Right lobe of liver (tissue), 6 donors: ENCODE measurements around the gene TUBGCP2. TPM values are rescaled to one million over a fixed set of nuclear protein-coding genes. Genes with fewer than 3 reads are reported as not detected.
"Not testable (repeated sequence)": the region's sequence is repeated elsewhere in the genome, so short reads cannot be mapped to it uniquely, and the experiment has no call there.

ENCODE experiments used
- ATAC-seq, 4 donors: fragments of 200-7000 bp; cut with Tn5 transposase; one replicate each; pipeline ENCODE4 v1.9.1; 2020; ENCODE audit warnings: mild to moderate bottlenecking in 4 of 4, moderate library complexity in 4 of 4
- DNase-seq, 3 donors: peaks; one replicate each; pipeline ENCODE4 v3.0.0-alpha.2; 2020
- H3K27ac ChIP-seq, 3 donors: fragments of 200-600 bp; one replicate each; pipeline ENCODE4 v1.8.0; 2022
- H3K27me3 ChIP-seq, 2 donors: fragments of 200-600 bp; one replicate each; pipeline ENCODE4 v1.8.0; 2022
- H3K36me3 ChIP-seq, 4 donors: fragments of 200-600 bp; sonication (generic) in 1 of 4; one replicate each; pipeline versions ENCODE4 v1.5.1 to v1.8.0; 2017 to 2022; ENCODE audit warnings: control low read depth in 1 of 4
- H3K4me1 ChIP-seq, 4 donors: fragments of 200-600 bp; sonication (generic) in 1 of 4; one replicate each; pipeline versions ENCODE4 v1.5.1 to v1.8.0; 2017 to 2022; ENCODE audit warnings: control low read depth in 1 of 4
- H3K4me3 ChIP-seq, 3 donors: fragments of 200-600 bp; one replicate each; pipeline ENCODE4 v1.8.0; 2022
- H3K9me3 ChIP-seq, 4 donors: fragments of 200-600 bp; sonication (generic) in 1 of 4; one replicate each; pipeline versions ENCODE4 v1.5.1 to v1.8.0; 2017 to 2022; ENCODE audit warnings: control low read depth in 1 of 4
- CTCF ChIP-seq, 4 donors: fragments of 200-600 bp in 3 of 4; fragments of 450-650 bp in 1 of 4; IDR thresholded peaks; one replicate each; pipeline versions ENCODE4 v1.5.1 to v1.8.0; 2016 to 2022; ENCODE audit warnings: antibody characterized with exemption in 4 of 4, mild to moderate bottlenecking in 2 of 4
- POLR2A ChIP-seq: fragments of 450-650 bp; IDR thresholded peaks from one replicate; pipeline ENCODE4 v1.6.1; 2017; ENCODE audit warnings: antibody characterized with exemption, mild to moderate bottlenecking
- WGBS: methylation state at CpG from one replicate; pipeline ENCODE4 v1.1.6; 2018; ENCODE audit warnings: low coverage, low lambda C conversion rate; ENCODE audit not compliant: insufficient coverage; ENCODE audit errors: missing lambda C conversion rate; 5-methylcytosine and 5-hydroxymethylcytosine counted together
- intact Hi-C, 2 donors: fragments of 100-400 bp; cut with DNase I; formaldehyde crosslinking; loops; one replicate each; pipeline versions ENCODE4 v1.11.2 to v1.14.1; 2022
- total RNA-seq, 6 experiments: library from RNA; depleted of rRNA in 2 of 6; stranded (reverse); fragments of >200 nt in 2 of 6; fragmentation: NEBNext Ultra II Directional in 3 of 6; extraction: Animal tissue kit (Norgen Biotek cat#: 25700) in 3 of 6; gene quantifications; one replicate each; pipeline versions ENCODE4 v1.1.0 to v1.2.4, GENCODE V29; 2016 to 2023
- donor health status: DM: no; HTN: yes; CAD: no.
- donor health status: DM: no; HTN: no; CAD: no.
- donor health status: DM: no; HTN: no; CAD: no.
- donor health status: DM: no; HTN: yes; CAD: no.
- donor health status: DM: no; HTN: yes; CAD: no.

TUBGCP2 gene
- total RNA-seq, 6 experiments from 2014 or later, result 19.6 to 30.0 (median 25.6) TPM

- Histone ChIP-seq H3K36me3 (no peaks in the 10 kb centered on the region), H3K4me1 (peaks cover 0 to 9% (median 0%) of the 10 kb centered on the region in 4 donors), H3K27ac (no peak overlapping the region), H3K9me3 (no peaks in the 10 kb centered on the region), H3K27me3 (peaks cover 0 to 4% of the 10 kb centered on the region in 2 donors), H3K4me3 (no peak overlapping the region)
- ATAC-seq, result no peak
- TF ChIP-seq CTCF (IDR thresholded peaks at IDR 0.05) (no peak), POLR2A (no peak)
- no peak for DNase-seq
- intact Hi-C loops, result no loop called here
- WGBS, result no CpG with 5 or more reads among the region's 32 CpGs
Measured at GRCh38 chr10:133237241-133237587, 71.5 kb downstream of the TUBGCP2 start.

GRCh38 chr10:133236401-133237240 is 72.1 kb downstream of the TUBGCP2 start:
- intact Hi-C loops, result no loop called here
- no peaks in the 10 kb centered on the region for H3K36me3 ChIP-seq
- peaks cover 0 to 9% (median 0%) of the 10 kb centered on the region in 4 donors for H3K4me1 ChIP-seq
- H3K27ac ChIP-seq, result no peak overlapping the region
- 3% methylated on average over 24 of the region's 103 CpGs for WGBS
- H3K4me3 ChIP-seq, result no peak overlapping the region
- no peaks in the 10 kb centered on the region for H3K9me3 ChIP-seq
- peaks cover 0 to 4% of the 10 kb centered on the region in 2 donors for H3K27me3 ChIP-seq
- DNase-seq, result no peak
- TF ChIP-seq POLR2A, result no peak
- TF ChIP-seq CTCF (IDR thresholded peaks at IDR 0.05), result no peak
- peak; percentile 4 to 42 (median 24) for ATAC-seq

GRCh38 chr10:133235932-133236331 is 72.7 kb downstream of the TUBGCP2 start:
- intact Hi-C loops, result no loop called here
- Histone ChIP-seq H3K4me3 (no peak overlapping the region), H3K9me3 (no peaks in the 10 kb centered on the region), H3K27me3 (peaks cover 0 to 4% of the 10 kb centered on the region in 2 donors), H3K27ac (no peak overlapping the region), H3K36me3 (no peaks in the 10 kb centered on the region), H3K4me1 (peaks cover 0 to 9% (median 0%) of the 10 kb centered on the region in 4 donors)
- ATAC-seq (peak; percentile 12 to 46 (median 30)), DNase-seq (no peak)
- WGBS, result 2% methylated on average over 7 of the region's 18 CpGs
- TF ChIP-seq CTCF (IDR thresholded peaks at IDR 0.05) (no peak), POLR2A (no peak)

GRCh38 chr10:133235265-133235855 is 73.3 kb downstream of the TUBGCP2 start:
- DNase-seq (no peak), ATAC-seq (peak; percentile 8 to 38 (median 20))
- intact Hi-C loops, result no loop called here

GRCh38 chr10:133234796-133235195 is 73.9 kb downstream of the TUBGCP2 start:
- H3K4me1 ChIP-seq, H3K27ac ChIP-seq, H3K27me3 ChIP-seq, H3K9me3 ChIP-seq, H3K4me3 ChIP-seq, ATAC-seq, H3K36me3 ChIP-seq, intact Hi-C loops, DNase-seq: not testable (repeated sequence)
- WGBS, result 35% methylated on average over 10 of the region's 10 CpGs

More at GRCh38 chr10:133235265-133235855, 73.3 kb downstream of the TUBGCP2 start:
- Histone ChIP-seq H3K9me3 (no peaks in the 10 kb centered on the region), H3K27me3 (peaks cover 0 to 4% of the 10 kb centered on the region in 2 donors), H3K4me3 (no peak overlapping the region), H3K4me1 (peaks cover 0 to 9% (median 0%) of the 10 kb centered on the region in 4 donors), H3K27ac (no peak overlapping the region), H3K36me3 (no peaks in the 10 kb centered on the region)
- TF ChIP-seq CTCF (IDR thresholded peaks at IDR 0.05), result no peak
- no peak for TF ChIP-seq POLR2A
- 0% methylated on average over 7 of the region's 48 CpGs for WGBS
